HCT116 (cell line): ENCODE results near the gene CDK14. TPM values are rescaled to one million over a fixed set of nuclear protein-coding genes. Genes with fewer than 3 reads are reported as not detected.

ENCODE experiments used
- ATAC-seq: fragments of 200-7000 bp; cut with Tn5 transposase; 2 replicates; pipeline ENCODE4 v1.9.1; 2020; ENCODE audit warnings: mild to moderate bottlenecking, moderate library complexity
- BruUV-seq: library from RNA; stranded (reverse); fragments of 400-500 nt; replicated peaks from 2 replicates; lab custom pipeline; 2021; lab: Mats Ljungman, UMichigan
- CTCF ChIA-PET: fragments of 300-600 bp; sonication (Branson Sonifier 250); formaldehyde crosslinking; loops from one replicate; lab custom pipeline; 2021; ENCODE audit warnings: antibody characterized with exemption; lab: Charles Lee
- POLR2A ChIA-PET: fragments of 300-600, 350-600 bp; sonication (Branson Sonifier 250); formaldehyde crosslinking; loops from one replicate; lab custom pipeline; 2021; ENCODE audit warnings: antibody characterized with exemption; lab: Charles Lee
- RAD21 ChIA-PET, 2 experiments: fragments of 300-600 bp; sonication (Branson Sonifier 250); formaldehyde crosslinking; loops; one replicate each; lab custom pipeline; 2023; ENCODE audit warnings: low total read pairs in 2 of 2; ENCODE audit not compliant: uncharacterized antibody in 2 of 2, unreplicated experiment in 2 of 2, low non-redundant PET in 1 of 2; lab: Charles Lee
- DNase-seq: peaks from one replicate; pipeline ENCODE4 v3.0.0-alpha.2; 2010; ENCODE audit warnings: low read depth, low spot score
- H2AFZ ChIP-seq: fragments of 200-600 bp; shearing (Covaris generic), sonication (generic); 2 replicates; pipeline ENCODE4 v1.6.1; 2017; ENCODE audit warnings: low read depth, mixed run types, mixed read lengths, antibody characterized with exemption, low read length; ENCODE audit not compliant: poor library complexity, severe bottlenecking
- H3K27ac ChIP-seq: 2 replicates; pipeline ENCODE4 v1.5.1; 2012; ENCODE audit warnings: low read depth, low read length
- H3K27me3 ChIP-seq: fragments of 200-600 bp; sonication (generic); 2 replicates; pipeline ENCODE4 v1.6.1; 2016; ENCODE audit warnings: mixed run types, low read length, mixed read lengths; ENCODE audit not compliant: insufficient read depth
- H3K36me3 ChIP-seq, 2 experiments: fragments of 200-500 bp in 1 of 2; fragments of 200-600 bp in 1 of 2; sonication (Bioruptor generic) in 1 of 2; sonication (generic) in 1 of 2; 2 replicates each; pipeline versions ENCODE4 v1.5.1 to v1.6.1; 2014 to 2016; ENCODE audit warnings: low read length in 2 of 2, inconsistent platforms in 1 of 2, mixed read lengths in 1 of 2, mixed run types in 1 of 2; ENCODE audit not compliant: insufficient read depth in 2 of 2, control insufficient read depth in 1 of 2
- H3K4me1 ChIP-seq, 2 experiments: fragments of 200-600 bp in 1 of 2; sonication (generic) in 1 of 2; 2 replicates each; pipeline versions ENCODE4 v1.5.1 to v1.6.1; 2012 to 2017; ENCODE audit warnings: low read length in 2 of 2, inconsistent platforms in 1 of 2, mild to moderate bottlenecking in 1 of 2, mixed read lengths in 1 of 2, mixed run types in 1 of 2, moderate library complexity in 1 of 2; ENCODE audit not compliant: insufficient read depth in 2 of 2, control insufficient read depth in 1 of 2
- H3K4me2 ChIP-seq: fragments of 200-600 bp; sonication (generic); 2 replicates; pipeline ENCODE4 v1.6.1; 2017; ENCODE audit warnings: mixed run types, low read length, mixed read lengths
- H3K4me3 ChIP-seq, 2 experiments: fragments of 200-600 bp in 1 of 2; sonication (generic) in 1 of 2; replicated peaks in 1 of 2; 2 replicates each; pipeline ENCODE4 v1.5.1; 2011 to 2016; ENCODE audit warnings: low read length in 2 of 2, control low read depth in 1 of 2, low read depth in 1 of 2, mild to moderate bottlenecking in 1 of 2, mixed read lengths in 1 of 2, mixed run types in 1 of 2
- H3K79me2 ChIP-seq: fragments of 200-600 bp; sonication (generic); 2 replicates; pipeline ENCODE4 v1.6.1; 2017; ENCODE audit warnings: mild to moderate bottlenecking, mixed run types, low read length, moderate library complexity, mixed read lengths; ENCODE audit not compliant: insufficient read depth
- H3K9ac ChIP-seq: fragments of 200-600 bp; sonication (generic); 2 replicates; pipeline ENCODE4 v1.6.1; 2016; ENCODE audit warnings: low read length, mixed read lengths
- H3K9me2 ChIP-seq: fragments of 200-600 bp; sonication (generic), shearing (Covaris generic); 2 replicates; pipeline ENCODE4 v1.6.1; 2017; ENCODE audit warnings: mixed run types, mild to moderate bottlenecking, moderate library complexity; ENCODE audit not compliant: insufficient read depth
- H3K9me3 ChIP-seq, 2 experiments: fragments of 200-500 bp in 1 of 2; fragments of 200-600 bp in 1 of 2; sonication (Bioruptor generic) in 1 of 2; sonication (generic) in 1 of 2; 2 replicates each; pipeline ENCODE4 v1.6.1; 2014 to 2017; ENCODE audit warnings: low read length in 2 of 2, mixed read lengths in 2 of 2, inconsistent platforms in 1 of 2, low read depth in 1 of 2, mild to moderate bottlenecking in 1 of 2, mixed run types in 1 of 2, moderate library complexity in 1 of 2; ENCODE audit not compliant: control insufficient read depth in 1 of 2, insufficient read depth in 1 of 2
- H4K20me1 ChIP-seq: fragments of 200-600 bp; sonication (generic), shearing (Covaris generic); 2 replicates; pipeline ENCODE4 v1.6.1; 2017; ENCODE audit warnings: mixed run types, mild to moderate bottlenecking, moderate library complexity; ENCODE audit not compliant: insufficient read depth
- CBX3 ChIP-seq: IDR thresholded peaks from 2 replicates; pipeline ENCODE4 v1.6.1; 2012; ENCODE audit warnings: low read depth
- CEBPB ChIP-seq: IDR thresholded peaks from 2 replicates; pipeline ENCODE4 v1.6.1; 2012; ENCODE audit warnings: low read depth
- EGR1 ChIP-seq: IDR thresholded peaks from 2 replicates; pipeline ENCODE4 v1.6.1; 2012; ENCODE audit warnings: low read depth
- EZH2 ChIP-seq: fragments of 200-600 bp; sonication (generic); IDR thresholded peaks from 2 replicates; pipeline ENCODE4 v1.6.1; 2017; ENCODE audit warnings: antibody characterized with exemption, mixed run types
- EZH2phosphoT487 ChIP-seq: fragments of 200-600 bp; IDR thresholded peaks from 2 replicates; pipeline ENCODE4 v1.6.1; 2018; ENCODE audit warnings: antibody characterized with exemption, borderline replicate concordance
- JUND ChIP-seq: IDR thresholded peaks from 2 replicates; pipeline ENCODE4 v1.6.1; 2012
- POLR2AphosphoS5 ChIP-seq: IDR thresholded peaks from 2 replicates; pipeline ENCODE4 v1.6.1; 2011; ENCODE audit warnings: mild to moderate bottlenecking, low read depth, low read length, moderate library complexity
- SP1 ChIP-seq: IDR thresholded peaks from 2 replicates; pipeline ENCODE4 v1.6.1; 2012; ENCODE audit warnings: low read depth
- SRF ChIP-seq: IDR thresholded peaks from 2 replicates; pipeline ENCODE4 v1.6.1; 2012; ENCODE audit warnings: low read depth
- TCF7L2 ChIP-seq: IDR thresholded peaks from 2 replicates; pipeline ENCODE4 v1.7.0; 2011; ENCODE audit warnings: borderline replicate concordance, inconsistent platforms; ENCODE audit not compliant: insufficient read depth, insufficient read length; ENCODE audit errors: extremely low read depth
- ZBTB33 ChIP-seq: IDR thresholded peaks from 2 replicates; pipeline ENCODE4 v1.6.1; 2011; ENCODE audit warnings: mild to moderate bottlenecking, low read length, moderate library complexity; ENCODE audit not compliant: insufficient replicate concordance; ENCODE audit errors: extremely low read depth
- intact Hi-C: fragments of 100-400 bp; cut with micrococcal nuclease; formaldehyde crosslinking; loops from 2 replicates; pipeline ENCODE4 v1.10.0; 2022
- total RNA-seq: library from RNA; stranded (reverse); gene quantifications from one replicate; pipeline ENCODE4 v1.2.1, GENCODE V29; 2021; ENCODE audit not compliant: unreplicated experiment
- TF ChIP-seq, protein P1 (sequence below): IDR thresholded peaks from 2 replicates; pipeline ENCODE4 v1.6.1; 2012
- TF ChIP-seq, protein P2 (sequence below): IDR thresholded peaks from 2 replicates; pipeline ENCODE4 v1.6.1; 2012; ENCODE audit warnings: low read depth

Gene CDK14
- total RNA-seq, 1 experiment from 2014 or later: 10.2 TPM

GRCh38 chr7:90825779-90826178 lies 229.7 kb downstream of the CDK14 start:
- no peaks in the 10 kb centered on the region for H3K4me1 ChIP-seq
- no peak overlapping the region for H3K4me2 ChIP-seq
- H3K27me3 ChIP-seq: no peaks in the 10 kb centered on the region
- H3K9me2 ChIP-seq: no peaks in the 10 kb centered on the region
- RAD21 ChIA-PET: no interaction called here
- CTCF ChIA-PET: no interaction called here
- TF ChIP-seq POLR2AphosphoS5: no peak
- TF ChIP-seq, protein P1, sequence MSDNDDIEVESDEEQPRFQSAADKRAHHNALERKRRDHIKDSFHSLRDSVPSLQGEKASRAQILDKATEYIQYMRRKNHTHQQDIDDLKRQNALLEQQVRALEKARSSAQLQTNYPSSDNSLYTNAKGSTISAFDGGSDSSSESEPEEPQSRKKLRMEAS: no peak
- TF ChIP-seq ZBTB33: no peak
- TF ChIP-seq CBX3: no peak
- no peak for TF ChIP-seq SP1
- TF ChIP-seq EZH2phosphoT487: no peak
- no peak for TF ChIP-seq EZH2
- no peak for TF ChIP-seq JUND
- TF ChIP-seq, protein P2, sequence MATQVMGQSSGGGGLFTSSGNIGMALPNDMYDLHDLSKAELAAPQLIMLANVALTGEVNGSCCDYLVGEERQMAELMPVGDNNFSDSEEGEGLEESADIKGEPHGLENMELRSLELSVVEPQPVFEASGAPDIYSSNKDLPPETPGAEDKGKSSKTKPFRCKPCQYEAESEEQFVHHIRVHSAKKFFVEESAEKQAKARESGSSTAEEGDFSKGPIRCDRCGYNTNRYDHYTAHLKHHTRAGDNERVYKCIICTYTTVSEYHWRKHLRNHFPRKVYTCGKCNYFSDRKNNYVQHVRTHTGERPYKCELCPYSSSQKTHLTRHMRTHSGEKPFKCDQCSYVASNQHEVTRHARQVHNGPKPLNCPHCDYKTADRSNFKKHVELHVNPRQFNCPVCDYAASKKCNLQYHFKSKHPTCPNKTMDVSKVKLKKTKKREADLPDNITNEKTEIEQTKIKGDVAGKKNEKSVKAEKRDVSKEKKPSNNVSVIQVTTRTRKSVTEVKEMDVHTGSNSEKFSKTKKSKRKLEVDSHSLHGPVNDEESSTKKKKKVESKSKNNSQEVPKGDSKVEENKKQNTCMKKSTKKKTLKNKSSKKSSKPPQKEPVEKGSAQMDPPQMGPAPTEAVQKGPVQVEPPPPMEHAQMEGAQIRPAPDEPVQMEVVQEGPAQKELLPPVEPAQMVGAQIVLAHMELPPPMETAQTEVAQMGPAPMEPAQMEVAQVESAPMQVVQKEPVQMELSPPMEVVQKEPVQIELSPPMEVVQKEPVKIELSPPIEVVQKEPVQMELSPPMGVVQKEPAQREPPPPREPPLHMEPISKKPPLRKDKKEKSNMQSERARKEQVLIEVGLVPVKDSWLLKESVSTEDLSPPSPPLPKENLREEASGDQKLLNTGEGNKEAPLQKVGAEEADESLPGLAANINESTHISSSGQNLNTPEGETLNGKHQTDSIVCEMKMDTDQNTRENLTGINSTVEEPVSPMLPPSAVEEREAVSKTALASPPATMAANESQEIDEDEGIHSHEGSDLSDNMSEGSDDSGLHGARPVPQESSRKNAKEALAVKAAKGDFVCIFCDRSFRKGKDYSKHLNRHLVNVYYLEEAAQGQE: no peak
- no peak for TF ChIP-seq TCF7L2
- no peak for TF ChIP-seq SRF
- no peak for TF ChIP-seq EGR1
- no peak for TF ChIP-seq CEBPB
- no peak overlapping the region for H3K4me3 ChIP-seq
- no peaks in the 10 kb centered on the region for H4K20me1 ChIP-seq
- no peak overlapping the region for H2AFZ ChIP-seq
- no peak for ATAC-seq
- POLR2A ChIA-PET: no interaction called here
- H3K79me2 ChIP-seq: no peaks in the 10 kb centered on the region
- BruUV-seq: no TSS peak
- no peak overlapping the region for H3K9ac ChIP-seq
- intact Hi-C loops: no loop called here
- H3K27ac ChIP-seq: no peak overlapping the region
- no peaks in the 10 kb centered on the region for H3K36me3 ChIP-seq
- H3K9me3 ChIP-seq: no peaks in the 10 kb centered on the region
- DNase-seq: no peak
